Tibial nerve (tissue), 4 donors: ENCODE results near the gene RPS19. TPM values are rescaled to one million over a fixed set of nuclear protein-coding genes. Genes with fewer than 3 reads are reported as not detected.

Source experiments
- DNase-seq, 2 donors: peaks; one replicate each; pipeline ENCODE4 v3.0.0-alpha.2; 2019; ENCODE audit warnings: low spot score in 2 of 2
- H3K27ac ChIP-seq, 4 donors: fragments of 200-600 bp; sonication (generic) in 3 of 4; one replicate each; pipeline ENCODE4 v1.5.1; 2017 to 2019; ENCODE audit warnings: mild to moderate bottlenecking in 1 of 4
- H3K27me3 ChIP-seq, 2 donors: fragments of 200-600 bp; sonication (generic) in 1 of 2; one replicate each; pipeline versions ENCODE4 v1.5.1 to v1.6.0; 2017 to 2019
- H3K36me3 ChIP-seq, 3 donors: fragments of 200-600 bp; sonication (generic); one replicate each; pipeline ENCODE4 v1.5.1; 2018 to 2019
- H3K4me1 ChIP-seq, 4 donors: fragments of 200-600 bp; sonication (generic) in 3 of 4; one replicate each; pipeline ENCODE4 v1.5.1; 2017 to 2019
- H3K4me3 ChIP-seq, 4 donors: fragments of 200-600 bp; sonication (generic) in 3 of 4; one replicate each; pipeline ENCODE4 v1.5.1; 2017 to 2019; ENCODE audit warnings: mild to moderate bottlenecking in 1 of 4, moderate library complexity in 1 of 4
- H3K9me3 ChIP-seq, 4 donors: fragments of 200-600 bp; sonication (generic) in 3 of 4; one replicate each; pipeline ENCODE4 v1.5.1; 2017 to 2019
- CTCF ChIP-seq, 5 experiments: fragments of 200-600 bp in 3 of 5; fragments of 450-650 bp in 2 of 5; sonication (generic) in 3 of 5; IDR thresholded peaks; one replicate each; pipeline ENCODE4 v1.5.1; 2016 to 2019; ENCODE audit warnings: antibody characterized with exemption in 5 of 5, mild to moderate bottlenecking in 3 of 5, moderate library complexity in 2 of 5
- EP300 ChIP-seq, 2 donors: sonication (generic); formaldehyde crosslinking; IDR thresholded peaks; one replicate each; pipeline ENCODE4 v1.6.1; 2017; ENCODE audit warnings: antibody characterized with exemption in 2 of 2, mild to moderate bottlenecking in 1 of 2
- POLR2A ChIP-seq, 2 donors: fragments of 450-650 bp; IDR thresholded peaks; one replicate each; pipeline ENCODE4 v1.6.1; 2017; ENCODE audit warnings: antibody characterized with exemption in 2 of 2, mild to moderate bottlenecking in 2 of 2, moderate library complexity in 2 of 2
- WGBS, 2 donors: methylation state at CpG; one replicate each; pipeline ENCODE4 v1.1.5; 2018; 5-methylcytosine and 5-hydroxymethylcytosine counted together
- total RNA-seq, 4 donors: library from RNA; depleted of rRNA; stranded (reverse); fragments of >200 nt; gene quantifications; one replicate each; pipeline ENCODE4 v1.1.0, GENCODE V29; 2016

Gene RPS19
- total RNA-seq, 4 donors from 2014 or later = 835 to 1,204 (median 1,038) TPM

- Histone ChIP-seq H3K27ac (no peak overlapping the region), H3K9me3 (no peaks in the 10 kb centered on the region), H3K4me3 (no peak overlapping the region), H3K36me3 (no peaks in the 10 kb centered on the region), H3K27me3 (peaks cover 0 to 41% of the 10 kb centered on the region in 2 donors), H3K4me1 (no peaks in the 10 kb centered on the region)
- DNase-seq = no peak
- 33 to 62% methylated on average over 2 of the region's 2 CpGs for WGBS, 2 donors
- TF ChIP-seq POLR2A (IDR thresholded peaks at IDR 0.05) = no peak
- no peak for TF ChIP-seq CTCF (IDR thresholded peaks at IDR 0.05)
- TF ChIP-seq EP300 (IDR thresholded peaks at IDR 0.05) = no peak
These were observed 6.3 kb upstream of the RPS19 start for GRCh38 chr19:41853768-41854167.

DNA sequence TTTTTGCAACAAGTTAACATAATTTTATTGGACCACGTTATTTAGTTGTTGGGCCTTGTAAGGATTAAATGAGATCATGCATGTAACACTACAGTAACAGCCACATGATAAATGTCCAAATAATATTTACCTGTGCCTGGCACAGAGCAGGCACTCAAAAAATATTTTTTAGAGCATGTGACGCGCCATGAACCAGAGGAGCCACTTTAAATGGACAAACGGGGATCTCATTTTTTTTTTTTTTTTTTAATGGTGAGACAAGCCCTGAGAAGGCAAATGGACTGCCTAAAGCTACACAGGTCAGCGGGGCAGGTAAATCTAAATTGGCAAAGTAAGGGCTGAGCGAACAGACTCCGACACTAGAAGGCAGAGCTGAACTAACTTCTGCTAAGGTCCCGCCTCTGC is 840 bp upstream of the RPS19 start:
- Histone ChIP-seq H3K9me3 (no peaks in the 10 kb centered on the region), H3K27ac (peak overlapping the region in 3 of 4 donors; percentile 89 to 98 (median 97)), H3K36me3 (peaks cover 0 to 30% (median 0%) of the 10 kb centered on the region in 3 donors), H3K4me3 (peak overlapping the region in 3 of 4 donors; percentile 15 to 98 (median 66)), H3K4me1 (peaks cover 3 to 40% (median 32%) of the 10 kb centered on the region in 4 donors), H3K27me3 (peaks cover 0 to 14% of the 10 kb centered on the region in 2 donors)
- 4 to 5% methylated on average over 8 of the region's 8 CpGs for WGBS, 2 donors
- TF ChIP-seq CTCF (IDR thresholded peaks at IDR 0.05) = no peak
- TF ChIP-seq EP300 (IDR thresholded peaks at IDR 0.05) = no peak
- TF ChIP-seq POLR2A (IDR thresholded peaks at IDR 0.05) = no peak
- DNase-seq = no peak

DNA sequence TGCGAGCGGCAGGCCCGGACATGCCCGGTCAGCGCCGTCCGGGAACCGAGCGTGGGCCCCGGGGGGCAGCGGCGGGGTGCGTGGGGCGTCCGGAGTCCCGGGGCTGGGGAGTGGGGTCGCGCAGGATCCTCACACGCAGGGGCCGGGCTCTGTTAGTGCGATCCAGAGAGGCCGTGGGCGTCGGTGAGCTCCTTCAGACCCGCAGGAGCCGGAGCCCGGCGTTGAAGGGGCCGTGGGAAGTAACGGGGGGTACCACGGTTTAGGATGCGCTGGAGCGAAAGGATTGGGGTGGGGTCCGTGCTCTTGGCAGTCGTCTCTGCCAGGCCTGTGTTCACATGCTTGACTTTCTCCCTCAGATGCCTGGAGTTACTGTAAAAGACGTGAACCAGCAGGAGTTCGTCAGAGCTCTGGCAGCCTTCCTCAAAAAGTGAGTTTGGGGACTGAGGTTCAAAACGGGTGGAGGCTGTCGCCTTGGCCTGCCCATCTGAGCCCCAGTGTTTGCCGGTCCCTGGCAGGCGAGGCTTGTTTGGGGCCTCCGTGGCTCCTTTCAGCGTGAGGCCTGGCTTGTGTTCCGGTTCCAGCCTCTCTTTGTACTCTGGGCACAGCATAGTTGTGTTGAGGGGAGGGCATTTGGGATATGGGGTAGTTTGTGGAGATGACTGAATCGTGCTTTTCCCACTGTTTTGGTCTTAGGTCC is 512 bp downstream of the RPS19 start:
- no peak for DNase-seq
- Histone ChIP-seq H3K4me3 (peak overlapping the region; percentile 66 to 98 (median 94)), H3K9me3 (no peaks in the 10 kb centered on the region), H3K4me1 (peaks cover 3 to 51% (median 32%) of the 10 kb centered on the region in 4 donors), H3K36me3 (peaks cover 0 to 44% (median 0%) of the 10 kb centered on the region in 3 donors), H3K27me3 (peaks cover 0 to under 1% of the 10 kb centered on the region in 2 donors), H3K27ac (peak overlapping the region; percentile 85 to 98 (median 93))
- WGBS, 2 donors = 0 to 2% methylated on average over 25 to 33 of the region's 45 CpGs
- TF ChIP-seq POLR2A (IDR thresholded peaks at IDR 0.05) (no peak), EP300 (IDR thresholded peaks at IDR 0.05) (no peak), CTCF (IDR thresholded peaks at IDR 0.05) (no peak)

DNA sequence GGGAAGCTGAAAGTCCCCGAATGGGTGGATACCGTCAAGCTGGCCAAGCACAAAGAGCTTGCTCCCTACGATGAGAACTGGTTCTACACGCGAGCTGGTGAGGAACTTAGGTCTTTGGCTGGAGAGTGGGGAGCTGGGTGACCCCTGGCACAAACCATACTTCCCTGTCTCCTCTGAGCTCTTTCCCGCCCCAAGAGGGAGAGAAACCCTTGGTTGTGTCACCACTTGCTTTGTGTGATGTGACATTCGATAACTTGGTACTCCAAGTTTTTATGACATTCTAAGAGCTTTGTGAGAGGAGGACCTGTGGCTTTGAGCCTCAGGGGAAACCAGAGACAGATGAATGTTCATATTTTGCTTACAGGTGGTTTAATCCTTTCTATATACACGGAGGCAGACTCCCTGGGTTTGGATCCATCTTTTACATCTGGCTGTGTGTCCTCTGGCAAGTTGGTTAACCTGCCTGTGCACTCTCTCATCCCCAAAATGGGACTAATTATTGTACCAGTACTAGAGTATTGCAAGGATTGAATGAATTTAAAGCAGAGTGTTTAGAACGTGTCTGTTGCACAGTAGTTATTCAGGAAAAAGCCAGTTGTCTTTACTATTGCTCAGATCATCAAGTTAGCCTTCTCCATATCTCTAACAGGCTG is 1.2 kb downstream of the RPS19 start:
- WGBS, 2 donors = 32 to 39% methylated on average over 9 of the region's 9 CpGs
- DNase-seq = no peak
- Histone ChIP-seq H3K27me3 (no peaks in the 10 kb centered on the region), H3K36me3 (peaks cover 0 to 48% (median 0%) of the 10 kb centered on the region in 3 donors), H3K27ac (peak overlapping the region; percentile 85 to 98 (median 93)), H3K9me3 (no peaks in the 10 kb centered on the region), H3K4me3 (peak overlapping the region; percentile 66 to 98 (median 94)), H3K4me1 (peaks cover 3 to 55% (median 32%) of the 10 kb centered on the region in 4 donors)
- TF ChIP-seq POLR2A (IDR thresholded peaks at IDR 0.05) (no peak), CTCF (IDR thresholded peaks at IDR 0.05) (no peak)

DNA sequence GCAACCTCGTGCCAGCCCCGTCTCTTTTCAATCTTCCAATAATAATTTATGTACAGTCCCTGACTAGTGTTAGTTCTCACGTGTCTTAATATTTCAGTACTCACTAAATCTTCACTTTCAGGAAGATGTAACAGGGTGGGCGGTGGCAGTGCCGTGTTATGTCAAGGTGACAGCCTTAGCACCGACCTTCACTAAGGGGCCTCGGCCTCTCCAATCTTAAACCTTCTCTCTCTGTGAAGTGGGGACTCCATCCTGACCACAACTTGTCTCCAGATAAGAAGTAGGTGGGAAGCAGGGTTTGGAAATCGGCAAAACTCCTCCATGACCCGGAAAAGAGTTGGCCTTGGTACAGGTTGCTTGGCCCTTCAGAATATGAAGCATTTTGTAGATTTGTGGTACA is 1.8 kb downstream of the RPS19 start:
- Histone ChIP-seq H3K27me3 (no peaks in the 10 kb centered on the region), H3K4me3 (peak overlapping the region in 1 of 4 donors; percentile 5), H3K4me1 (peaks cover 3 to 61% (median 32%) of the 10 kb centered on the region in 4 donors), H3K36me3 (peaks cover 0 to 54% (median 0%) of the 10 kb centered on the region in 3 donors), H3K9me3 (no peaks in the 10 kb centered on the region), H3K27ac (no peak overlapping the region)
- TF ChIP-seq POLR2A (IDR thresholded peaks at IDR 0.05) = no peak
- TF ChIP-seq CTCF (IDR thresholded peaks at IDR 0.05) = no peak
- TF ChIP-seq EP300 (IDR thresholded peaks at IDR 0.05) = no peak
- WGBS, 2 donors = 77 to 90% methylated on average over 9 of the region's 9 CpGs
- no peak for DNase-seq
